C1 segment of cervical spinal cord (tissue), 14 donors: Measurements from ENCODE around the gene MAS1L.

ENCODE experiments used
- DNase-seq, 14 donors: peaks; one replicate each; lab custom pipeline; 2025; lab: John Stamatoyannopoulos, UW

Gene MAS1L, protein sequence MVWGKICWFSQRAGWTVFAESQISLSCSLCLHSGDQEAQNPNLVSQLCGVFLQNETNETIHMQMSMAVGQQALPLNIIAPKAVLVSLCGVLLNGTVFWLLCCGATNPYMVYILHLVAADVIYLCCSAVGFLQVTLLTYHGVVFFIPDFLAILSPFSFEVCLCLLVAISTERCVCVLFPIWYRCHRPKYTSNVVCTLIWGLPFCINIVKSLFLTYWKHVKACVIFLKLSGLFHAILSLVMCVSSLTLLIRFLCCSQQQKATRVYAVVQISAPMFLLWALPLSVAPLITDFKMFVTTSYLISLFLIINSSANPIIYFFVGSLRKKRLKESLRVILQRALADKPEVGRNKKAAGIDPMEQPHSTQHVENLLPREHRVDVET

DNA sequence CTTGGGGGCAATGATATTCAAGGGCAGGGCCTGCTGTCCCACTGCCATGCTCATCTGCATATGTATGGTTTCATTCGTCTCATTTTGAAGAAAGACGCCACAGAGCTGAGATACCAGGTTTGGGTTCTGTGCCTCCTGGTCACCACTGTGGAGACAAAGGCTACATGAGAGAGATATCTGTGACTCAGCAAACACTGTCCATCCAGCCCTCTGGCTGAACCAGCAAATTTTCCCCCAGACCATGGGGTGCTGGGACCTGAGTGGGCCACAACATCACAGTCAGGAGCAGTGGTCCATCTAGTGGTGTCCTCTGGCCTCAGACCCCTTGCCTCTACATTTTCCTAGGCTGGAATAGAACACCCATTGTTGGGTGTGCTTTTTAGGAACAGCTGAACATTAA, at the start of gene MAS1L:
MAS1L (minus strand) TSS at position 297 of the 400 bp plus-strand sequence; CDS start at position 243, 54 bp downstream.
- no peak for DNase-seq

DNA sequence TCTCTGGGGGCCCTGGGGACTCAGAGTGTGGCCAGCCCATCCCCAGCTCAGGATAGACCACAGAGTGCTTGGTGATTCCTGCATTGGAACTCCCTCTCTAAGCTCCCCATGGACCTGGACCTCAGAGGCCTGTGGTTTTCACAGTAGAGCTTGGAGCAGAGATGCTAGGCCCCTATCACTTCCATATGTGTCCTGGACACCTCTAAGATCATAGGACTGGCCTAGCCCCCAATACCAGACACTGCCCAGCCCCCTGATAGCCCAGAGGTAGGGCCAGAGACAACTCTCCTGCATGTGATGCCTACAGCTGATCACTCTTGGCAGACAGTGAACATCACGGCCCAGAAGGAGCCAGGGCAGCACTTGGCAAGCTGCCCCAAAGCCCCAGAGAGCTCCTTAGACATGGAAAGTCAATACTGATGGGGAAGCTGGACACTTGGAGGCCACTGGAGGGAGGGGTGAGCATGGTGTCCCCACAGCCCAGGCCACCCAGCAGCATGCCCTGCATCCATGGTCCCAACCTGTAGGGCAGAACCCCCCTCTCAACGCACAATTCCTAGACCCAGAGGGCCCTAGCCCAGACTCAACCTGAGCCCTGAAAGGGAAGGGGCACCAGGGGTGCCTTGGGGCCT, 44.7 kb upstream of the MAS1L start:
- no peak for DNase-seq

DNA sequence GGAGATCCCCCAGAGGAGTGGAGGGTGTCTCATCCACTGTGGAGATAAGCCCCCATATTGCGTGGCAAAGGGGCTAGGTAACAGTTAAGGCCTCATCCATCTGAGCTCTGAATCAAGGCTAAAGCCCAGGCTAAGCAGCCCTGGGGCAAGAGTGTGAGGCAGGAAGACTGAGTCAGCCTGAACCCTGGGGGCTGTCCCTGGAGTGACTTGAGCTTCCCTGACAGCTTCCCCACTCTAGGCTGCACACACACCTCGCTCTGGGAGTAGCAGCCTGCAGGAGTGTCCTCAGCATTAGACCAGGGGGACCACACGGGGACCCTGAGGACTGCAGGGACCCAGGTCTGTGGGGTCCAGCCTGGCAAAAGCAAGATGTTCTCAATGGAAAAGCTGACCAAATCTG, 43.9 kb upstream of the MAS1L start:
- DNase-seq, result no peak

DNA sequence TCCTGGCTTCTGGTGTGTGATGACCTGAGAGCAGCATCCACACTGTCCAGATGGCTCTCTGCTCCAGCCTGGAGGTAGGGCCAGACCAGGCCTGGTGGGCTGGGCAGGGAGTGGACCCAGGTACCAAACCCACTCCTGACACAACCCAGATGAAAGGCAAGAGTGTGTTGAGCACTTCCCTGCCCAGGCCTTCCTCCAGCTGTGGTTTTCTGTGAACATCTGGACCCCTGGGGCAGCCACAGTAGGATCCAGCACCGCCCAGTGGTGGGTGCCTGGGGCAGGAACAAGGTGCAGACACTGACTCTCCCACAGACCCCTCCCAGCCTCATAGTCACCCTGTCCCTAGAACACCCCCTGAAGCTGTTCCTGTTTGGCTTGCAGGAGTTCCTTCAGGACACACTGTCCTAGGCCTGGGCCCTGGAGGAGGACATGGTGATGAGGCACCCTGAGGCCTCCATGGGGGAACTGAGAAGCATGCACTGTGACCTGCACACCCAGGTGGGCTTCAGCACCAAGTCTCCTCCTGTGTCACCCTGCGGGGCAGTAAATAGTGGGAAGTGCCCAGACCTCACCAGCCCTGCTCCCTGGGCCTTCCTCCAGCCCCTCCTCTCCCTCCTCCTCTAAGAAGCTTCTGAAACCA, 43.0 kb upstream of the MAS1L start:
- DNase-seq, result no peak

DNA sequence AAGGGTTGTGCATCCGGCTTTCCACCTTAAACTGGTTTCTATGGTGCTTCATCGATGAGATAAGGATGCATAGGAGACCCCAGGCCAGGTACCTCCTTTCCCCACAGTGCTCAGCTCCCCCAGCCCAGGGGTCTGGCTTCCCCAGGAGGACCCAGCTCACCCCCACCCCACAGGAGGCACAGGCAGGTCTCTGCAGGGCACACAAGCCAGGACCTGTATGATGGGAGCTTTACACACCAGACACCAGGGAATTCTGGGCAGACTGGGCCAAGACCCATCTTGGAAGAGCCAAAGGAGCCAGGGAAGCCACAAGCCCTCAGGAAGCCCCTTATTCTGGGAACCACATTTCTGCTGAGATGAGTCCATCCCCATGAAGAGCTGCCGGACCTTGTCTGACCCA, 42.2 kb upstream of the MAS1L start:
- DNase-seq, result no peak

DNA sequence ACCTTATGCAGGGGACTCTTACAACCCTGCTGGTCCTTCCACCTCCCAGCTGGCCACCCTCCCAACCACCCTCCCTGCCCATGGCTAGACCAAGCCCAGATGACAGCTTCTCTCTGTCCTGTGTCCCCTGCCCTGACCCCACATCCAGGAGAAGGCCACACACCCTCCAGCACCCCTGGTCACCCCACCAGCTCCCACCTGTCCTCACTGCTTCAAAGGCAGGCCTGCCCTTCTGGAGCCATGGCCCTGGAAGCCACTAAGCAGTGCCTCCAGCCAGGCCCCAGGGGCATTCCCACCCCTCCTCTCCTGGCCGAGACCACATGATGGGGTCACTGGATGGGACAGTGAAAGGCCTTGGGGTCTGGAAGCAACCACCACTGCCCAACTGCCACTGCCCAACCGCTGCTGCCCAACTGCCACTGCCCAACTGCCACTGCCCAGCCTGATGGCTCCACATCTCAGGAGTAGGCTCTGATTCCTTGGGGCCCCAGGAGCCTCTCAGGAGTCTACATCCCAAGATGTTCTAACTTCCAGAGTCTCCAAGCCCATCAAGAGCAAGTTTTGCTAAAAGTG, 41.3 kb upstream of the MAS1L start:
- no peak for DNase-seq

DNA sequence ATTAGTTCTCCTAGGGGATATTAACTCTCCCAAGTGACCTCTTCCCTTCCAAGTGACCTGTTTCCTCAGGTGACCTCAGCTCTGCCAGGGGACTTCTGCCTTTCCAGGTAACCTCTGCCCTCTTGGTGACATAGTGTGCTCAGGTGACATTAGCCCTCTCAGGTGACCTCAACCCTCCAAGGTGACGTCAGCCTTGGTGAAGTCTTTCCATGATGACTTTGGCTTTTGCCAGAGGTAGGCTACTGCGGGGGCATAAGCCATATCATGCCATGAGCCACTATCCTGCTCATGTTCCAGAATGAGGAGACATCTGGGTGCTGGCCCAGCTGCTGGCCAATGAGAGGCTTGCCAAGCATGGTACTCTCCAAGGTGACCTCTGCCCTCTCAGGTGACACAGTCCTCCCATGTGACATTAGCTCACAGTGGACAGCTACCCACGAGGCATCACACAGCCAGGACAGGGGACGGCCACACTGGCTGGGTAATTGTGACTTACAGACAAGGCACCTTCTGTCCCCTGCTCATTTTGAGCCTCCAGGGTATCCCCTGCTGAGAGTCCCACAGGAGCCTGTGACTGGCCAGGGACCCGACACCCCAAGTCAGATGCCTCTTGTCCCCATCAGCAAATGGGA, 40.7 kb upstream of the MAS1L start:
- DNase-seq, result no peak

DNA sequence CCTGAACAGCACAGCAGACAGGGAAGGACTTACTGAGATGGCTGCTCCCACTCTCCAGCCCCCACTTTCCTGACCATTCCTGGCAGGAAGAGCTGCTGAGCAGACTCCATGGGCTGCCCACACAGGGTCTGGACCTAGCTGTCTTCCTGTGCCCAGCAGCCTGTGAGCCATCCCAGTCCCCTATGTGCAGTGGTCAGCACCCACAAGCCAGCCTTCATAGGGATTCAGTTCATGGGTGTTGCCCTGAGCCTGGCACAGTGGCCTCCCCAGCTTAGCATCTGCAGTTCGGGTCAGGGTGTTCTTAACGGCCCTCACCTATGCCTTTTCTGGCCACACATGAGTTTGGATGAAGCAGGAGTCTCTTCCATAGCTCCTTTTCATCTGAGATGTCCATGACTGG, 39.8 kb upstream of the MAS1L start:
- no peak for DNase-seq

DNA sequence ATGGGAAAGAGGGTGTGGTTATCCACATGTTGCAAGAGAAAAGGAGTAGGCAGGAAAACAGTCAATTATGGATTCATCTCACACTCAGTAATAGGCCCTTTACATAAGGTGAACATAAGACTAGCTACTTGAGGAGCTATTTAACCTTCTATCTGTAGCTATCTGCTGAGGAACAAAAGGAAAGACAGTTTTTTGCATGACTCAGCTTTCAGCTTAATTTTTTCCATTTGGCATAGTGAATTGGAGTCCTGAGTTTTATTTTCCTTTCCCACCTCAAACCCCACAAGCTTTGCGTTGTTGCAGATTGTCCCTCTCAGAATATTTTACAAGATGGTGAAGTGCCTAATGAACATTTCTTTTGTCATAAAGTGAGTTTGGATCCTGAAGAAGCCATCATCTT, 39.4 kb upstream of the MAS1L start:
- no peak for DNase-seq

DNA sequence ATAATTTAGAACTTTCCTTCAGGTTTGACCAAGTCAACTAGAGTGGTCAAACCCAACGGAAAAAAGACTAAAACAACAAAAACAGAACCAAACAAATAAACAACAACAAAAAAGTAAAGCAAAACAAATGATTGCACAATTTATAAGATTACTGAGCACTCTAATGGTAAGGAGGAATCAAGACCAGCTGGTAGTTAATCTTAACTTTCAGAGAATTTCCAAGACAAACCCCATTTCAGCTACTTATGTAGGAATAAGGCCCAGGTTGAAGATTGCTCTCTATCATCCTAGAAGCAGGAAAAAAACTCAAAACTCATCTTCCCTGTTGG, 37.5 kb upstream of the MAS1L start:
- no peak for DNase-seq

DNA sequence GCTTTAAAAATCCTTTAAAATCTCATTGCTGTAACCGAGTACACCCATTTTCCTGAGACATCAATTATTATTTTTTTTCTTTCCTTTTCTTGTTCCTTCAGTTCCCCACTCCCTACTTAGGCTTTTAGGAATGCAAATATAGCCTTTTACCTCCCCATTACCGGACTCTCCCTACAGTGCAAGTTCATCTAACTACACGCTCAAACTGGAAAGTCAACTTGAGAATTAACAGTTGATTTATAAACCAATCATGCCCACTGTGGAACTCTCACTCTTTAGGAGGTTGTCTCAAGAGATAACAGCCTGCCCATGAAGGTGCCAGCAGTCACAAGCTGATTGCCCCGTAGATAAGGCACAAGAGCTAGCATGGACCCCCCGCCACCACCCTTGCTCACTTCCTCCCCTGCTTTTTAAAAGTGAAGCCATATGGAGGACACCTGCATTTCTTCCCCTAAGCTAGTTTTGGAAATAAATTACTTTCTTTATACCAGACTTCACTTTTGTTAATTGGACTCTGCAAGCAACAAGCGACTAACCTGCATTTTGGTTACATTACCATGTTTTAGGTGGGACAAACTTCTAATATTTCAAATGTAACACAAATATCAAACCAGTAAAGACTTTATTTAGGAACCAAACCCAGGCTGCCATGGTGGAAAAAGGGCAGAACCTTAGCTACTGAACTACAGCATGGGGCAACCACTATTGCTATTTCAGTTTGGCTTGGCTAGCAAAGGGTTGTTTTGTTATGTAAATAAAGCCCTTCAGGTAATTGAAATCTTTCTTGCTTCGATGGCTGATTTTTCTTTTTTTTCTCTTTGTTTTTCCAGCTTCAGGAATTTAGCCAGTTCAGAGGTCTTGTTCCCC, 36.9 kb upstream of the MAS1L start:
- no peak for DNase-seq

DNA sequence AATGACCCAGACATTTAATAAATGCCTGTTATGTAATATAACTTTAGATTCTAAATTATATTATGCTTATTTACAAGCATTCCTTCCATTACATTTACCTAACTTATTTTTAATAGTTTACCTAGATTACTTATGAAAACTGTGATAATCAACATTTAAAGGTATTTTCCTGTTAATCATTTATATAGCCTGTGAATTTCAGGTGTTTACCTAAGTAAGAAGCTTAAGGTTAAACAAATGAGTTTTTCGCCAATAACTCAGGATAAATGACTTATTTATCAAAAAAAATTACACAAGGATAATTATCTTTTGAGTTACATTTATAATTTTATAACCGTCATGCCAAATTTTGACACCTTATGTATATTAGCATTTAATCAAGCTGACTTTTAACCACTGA, 36.3 kb upstream of the MAS1L start:
- no peak for DNase-seq

DNA sequence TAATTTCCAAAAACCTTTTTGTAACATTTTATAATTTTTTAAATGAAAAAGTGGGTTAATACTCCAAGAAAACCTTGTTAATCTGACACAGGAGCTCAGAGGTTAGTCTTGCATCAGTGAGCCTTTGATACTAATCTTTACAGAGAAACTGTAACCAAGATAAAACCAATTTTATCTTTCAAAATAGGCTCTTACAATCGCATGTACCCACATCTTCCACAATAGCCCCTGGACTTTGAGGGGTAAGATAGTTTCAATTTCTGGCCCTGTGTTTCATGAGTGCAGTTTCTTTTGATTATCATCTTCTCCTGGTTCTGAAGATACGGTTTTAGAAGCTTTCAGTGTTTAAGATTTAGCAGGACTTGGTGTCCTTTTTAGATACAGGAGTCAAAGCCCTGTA, 34.5 kb upstream of the MAS1L start:
- DNase-seq, result no peak

DNA sequence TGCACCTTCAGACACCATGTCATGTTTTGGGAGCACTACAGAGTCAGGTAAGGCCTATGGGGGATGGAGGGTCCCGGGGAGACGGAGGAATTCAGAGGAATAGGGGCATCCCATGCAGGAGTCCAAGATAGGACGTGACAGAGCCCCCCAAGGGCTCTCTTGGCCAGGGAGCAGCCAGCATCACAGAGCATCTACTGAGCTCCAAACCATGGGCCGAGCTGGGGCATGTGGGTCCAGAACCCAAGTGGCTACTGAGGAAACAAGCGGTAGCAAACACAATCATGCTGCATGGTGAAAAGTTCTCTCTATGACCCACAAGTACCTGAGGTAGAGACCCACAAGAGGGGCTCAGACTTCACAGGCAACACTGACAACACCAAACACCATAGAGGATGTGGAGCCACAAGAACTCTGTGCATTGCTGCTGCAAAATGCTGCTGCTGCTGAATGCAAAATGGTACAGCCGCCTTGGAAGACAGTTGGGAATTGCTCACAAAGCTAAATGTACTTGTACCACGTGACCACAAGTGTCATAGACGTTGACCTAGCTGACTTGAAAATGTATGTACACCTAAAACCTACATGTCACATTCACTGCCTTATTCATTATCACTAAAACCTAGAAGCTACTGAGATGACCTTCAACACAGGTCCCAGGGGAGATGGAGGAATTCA, 33.4 kb upstream of the MAS1L start:
- DNase-seq, result no peak

DNA sequence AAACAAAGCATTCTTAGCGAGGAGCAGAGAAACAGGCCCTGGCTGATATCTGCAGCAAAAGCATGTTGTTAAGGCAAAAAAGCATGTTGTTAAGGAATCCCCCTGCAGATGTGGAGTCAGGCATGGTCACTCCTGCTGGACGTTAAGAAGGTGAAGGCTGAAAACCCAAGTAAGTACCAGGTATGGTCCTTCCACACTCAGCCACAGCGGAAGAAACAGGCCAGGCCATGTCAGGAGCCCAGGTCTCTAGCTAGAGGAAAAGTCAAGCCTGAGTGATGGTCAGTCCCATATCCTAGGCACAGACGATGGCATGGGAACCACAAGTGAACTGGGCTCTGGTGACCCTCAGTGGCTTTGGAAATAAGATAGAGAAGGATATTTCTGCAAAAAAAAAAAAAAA, 32.5 kb upstream of the MAS1L start:
- no peak for DNase-seq

DNA sequence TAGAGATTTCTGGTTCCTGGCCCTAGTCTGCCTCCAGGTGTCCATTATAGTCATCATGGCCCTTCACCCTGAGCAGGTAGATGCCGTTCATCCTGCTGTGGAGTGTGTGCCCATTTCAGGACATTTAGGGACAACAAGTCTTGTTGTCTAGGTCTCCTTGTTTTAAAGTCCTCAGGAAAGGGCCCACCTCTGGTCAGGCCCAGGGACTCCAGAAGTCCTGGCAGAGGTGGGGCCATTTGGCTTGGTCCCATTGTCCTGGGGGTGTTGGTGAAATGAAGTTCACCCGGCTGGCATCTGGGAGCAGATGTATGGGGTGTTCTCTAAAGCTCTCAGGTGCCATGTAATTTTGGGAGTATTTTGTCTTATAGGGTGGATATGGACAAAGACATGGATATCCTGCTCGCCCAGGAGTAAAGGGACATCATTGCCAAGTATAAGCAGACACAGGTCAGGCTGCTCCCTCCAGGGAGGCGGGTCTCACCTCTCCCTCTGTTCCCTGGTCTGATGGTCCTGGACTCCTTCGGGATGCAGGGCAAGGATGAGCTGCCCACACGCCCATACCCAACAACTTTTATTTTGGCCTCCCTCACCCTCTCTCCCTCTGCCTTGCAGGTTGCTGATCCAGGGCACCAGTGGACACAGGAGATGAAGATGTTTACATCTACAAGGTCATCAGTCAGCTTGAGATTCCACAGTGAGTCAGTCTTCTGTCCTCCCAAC, 31.7 kb upstream of the MAS1L start:
- no peak for DNase-seq

DNA sequence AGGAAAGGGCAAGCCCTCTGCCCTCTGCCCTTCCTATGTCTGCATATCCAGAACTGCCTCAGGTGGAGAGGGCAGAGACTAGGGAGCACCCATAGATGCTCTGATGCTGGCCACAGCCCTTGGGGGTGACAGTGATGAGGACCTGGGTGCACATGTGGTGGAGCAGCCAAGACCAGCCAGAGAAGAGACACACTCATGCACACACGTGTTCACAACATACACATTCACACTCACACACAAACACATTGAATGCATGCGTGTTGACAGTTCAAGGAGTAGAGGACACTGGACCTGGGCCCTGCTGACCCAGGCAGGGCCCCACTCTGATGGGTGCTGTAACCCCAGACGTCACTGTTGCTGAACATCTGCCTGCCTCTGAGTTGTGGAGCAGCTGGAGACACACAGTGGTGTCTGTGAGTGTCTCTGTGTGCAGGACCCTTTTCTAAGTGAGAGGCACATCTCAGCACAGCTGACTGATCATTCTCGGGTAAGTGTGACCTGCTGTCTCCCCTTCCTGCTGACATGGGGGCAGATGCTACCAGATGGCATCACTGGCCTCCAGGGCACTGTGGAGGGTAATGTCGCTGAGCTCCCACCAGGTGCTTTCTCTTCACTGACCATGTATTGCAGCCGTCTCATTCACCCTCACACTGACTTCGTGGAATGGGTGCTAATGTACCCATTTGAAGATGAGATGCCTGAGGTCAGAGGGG, 30.1 kb upstream of the MAS1L start:
- DNase-seq, result no peak

DNA sequence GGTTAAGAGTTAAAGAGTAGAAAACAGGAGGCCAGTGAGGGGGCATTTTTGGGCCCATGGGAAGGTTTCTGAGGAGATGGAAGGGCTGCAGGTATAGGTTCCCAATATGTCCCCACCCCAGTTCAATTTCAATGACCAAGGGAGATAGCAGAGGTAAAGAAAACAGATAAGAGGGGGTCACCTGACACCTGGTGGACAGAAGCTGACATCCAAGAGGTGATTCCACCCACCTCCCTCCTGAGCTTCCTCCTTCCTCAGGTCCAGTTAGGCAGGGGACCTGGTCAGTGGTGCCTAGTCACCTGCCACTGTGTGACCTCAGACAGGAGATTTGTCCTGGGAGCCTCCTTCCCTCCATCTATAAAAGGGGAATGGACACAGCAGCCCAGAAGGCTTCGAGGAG, 29.5 kb upstream of the MAS1L start:
- no peak for DNase-seq

DNA sequence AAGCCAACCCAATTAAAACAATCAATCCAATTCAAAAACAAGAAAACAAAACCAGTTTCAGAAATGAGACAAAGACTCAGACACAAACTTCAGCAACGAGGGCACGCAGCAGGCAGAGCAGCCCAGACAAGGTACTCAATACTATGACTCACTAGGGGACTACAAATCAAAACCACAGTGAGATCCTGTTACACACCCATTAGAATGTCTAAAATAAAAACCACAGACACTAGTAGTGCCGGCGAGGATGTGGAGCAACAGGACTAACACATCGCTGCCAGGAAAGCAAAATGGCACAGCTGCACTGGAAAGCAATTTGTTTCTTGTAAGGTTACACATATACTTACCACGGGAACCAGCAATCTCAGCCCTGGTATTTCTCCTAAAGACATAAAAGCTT, 28.4 kb upstream of the MAS1L start:
- DNase-seq, result no peak
